GM21619 (cell line): ENCODE data around the gene CCDC102A.
"Not testable (repeated sequence)": the region's sequence is repeated elsewhere in the genome, so short reads cannot be mapped to it uniquely, and the experiment has no call there.

Experiments used
- ATAC-seq: cut with Tn5 transposase; IDR thresholded peaks from one replicate; pipeline ENCODE4 v1.9.1; 2021; ENCODE audit not compliant: unreplicated experiment

CCDC102A gene

DNA sequence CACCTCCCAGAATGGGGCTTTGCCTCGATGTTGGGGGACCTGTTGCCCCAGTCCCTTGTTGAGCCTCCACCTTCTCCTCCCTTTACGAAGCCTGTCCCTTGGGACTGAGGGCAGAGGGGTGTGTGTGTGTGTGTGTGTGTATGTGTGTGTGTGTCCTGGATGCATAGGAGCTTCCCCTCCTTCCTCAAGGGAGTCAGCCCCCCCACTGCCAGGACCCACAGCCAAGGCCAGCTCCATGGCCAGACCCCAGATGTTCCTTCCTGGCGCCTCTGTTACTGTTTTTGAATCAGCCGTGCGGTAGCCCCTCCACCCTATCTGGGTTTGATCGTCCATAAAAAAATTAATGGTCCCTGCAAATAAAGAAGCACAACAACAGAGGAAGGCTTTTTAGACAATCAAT, 32.4 kb downstream of the CCDC102A start:
- no peak for ATAC-seq

- no peak for ATAC-seq
Measured at GRCh38 chr16:57503366-57503765, 33.0 kb downstream of the CCDC102A start.

- ATAC-seq: no peak
Measured at GRCh38 chr16:57502048-57502775, 34.2 kb downstream of the CCDC102A start.

- no peak for ATAC-seq
Measured at GRCh38 chr16:57501492-57501891, 34.9 kb downstream of the CCDC102A start.

- no peak for ATAC-seq
Measured at GRCh38 chr16:57500578-57501111, 35.7 kb downstream of the CCDC102A start.

DNA sequence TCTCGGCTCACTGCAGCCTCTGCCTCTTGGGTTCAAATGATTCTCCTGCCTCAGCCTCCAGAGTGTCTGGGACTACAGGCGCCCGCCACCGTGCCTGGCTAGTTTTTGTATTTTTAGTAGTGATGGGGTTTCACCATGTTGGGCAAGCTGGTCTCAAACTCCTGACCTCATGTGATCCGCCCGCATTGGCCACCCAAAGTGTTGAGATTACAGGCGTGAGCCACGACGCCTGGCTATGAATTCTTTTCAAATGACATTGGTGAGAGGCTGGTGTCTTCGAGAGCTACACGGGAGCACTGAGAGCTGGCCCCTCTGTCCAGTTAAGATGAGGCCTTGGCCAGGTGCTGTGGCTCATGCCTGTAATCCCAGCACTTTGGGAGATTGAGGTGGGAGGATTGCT, 36.4 kb downstream of the CCDC102A start:
- not testable (repeated sequence) for ATAC-seq

DNA sequence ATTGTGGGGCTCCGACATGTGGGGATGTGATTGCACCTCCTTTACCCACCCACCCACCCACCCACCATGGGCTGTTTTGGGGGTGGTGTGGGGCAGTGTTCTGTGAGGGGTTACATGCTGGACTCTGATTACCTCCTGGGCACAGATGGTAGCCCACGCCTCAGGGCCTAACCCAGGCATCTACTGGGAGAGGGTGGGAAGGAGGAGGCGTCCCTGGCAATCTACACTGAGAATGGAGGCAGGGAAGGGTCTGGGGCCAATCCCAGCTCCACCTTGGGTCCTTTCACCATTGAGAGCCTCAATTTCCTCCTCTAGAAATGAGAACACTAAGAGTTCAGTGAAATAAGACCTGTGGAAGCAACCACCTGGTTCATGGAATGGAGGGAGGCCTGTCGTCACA, 38.3 kb downstream of the CCDC102A start:
- no peak for ATAC-seq

DNA sequence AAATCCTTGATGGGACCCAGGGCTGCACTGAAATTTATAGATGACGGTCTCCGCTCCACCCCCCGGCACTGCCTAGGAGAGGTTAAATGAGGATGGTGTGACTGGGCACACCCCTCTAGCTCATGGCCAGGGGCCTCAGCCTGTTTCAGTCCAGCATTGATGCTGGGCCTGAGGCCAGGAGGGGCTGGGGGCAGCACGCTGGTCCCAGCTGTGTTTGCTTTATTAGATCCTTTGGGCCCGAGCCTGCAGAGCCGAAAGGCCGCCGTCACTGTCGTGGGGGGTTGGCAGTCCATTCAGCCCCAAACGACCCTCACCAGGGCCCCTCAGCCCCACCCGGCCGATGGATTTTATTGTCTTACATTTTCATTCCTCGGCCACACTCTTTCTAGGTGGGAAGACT, 39.2 kb downstream of the CCDC102A start:
- no peak for ATAC-seq

- no peak for ATAC-seq
Measured at GRCh38 chr16:57493767-57494166, 42.6 kb downstream of the CCDC102A start.

GRCh38 chr16:57489229-57489628, 47.1 kb downstream of the CCDC102A start:
- no peak for ATAC-seq

DNA sequence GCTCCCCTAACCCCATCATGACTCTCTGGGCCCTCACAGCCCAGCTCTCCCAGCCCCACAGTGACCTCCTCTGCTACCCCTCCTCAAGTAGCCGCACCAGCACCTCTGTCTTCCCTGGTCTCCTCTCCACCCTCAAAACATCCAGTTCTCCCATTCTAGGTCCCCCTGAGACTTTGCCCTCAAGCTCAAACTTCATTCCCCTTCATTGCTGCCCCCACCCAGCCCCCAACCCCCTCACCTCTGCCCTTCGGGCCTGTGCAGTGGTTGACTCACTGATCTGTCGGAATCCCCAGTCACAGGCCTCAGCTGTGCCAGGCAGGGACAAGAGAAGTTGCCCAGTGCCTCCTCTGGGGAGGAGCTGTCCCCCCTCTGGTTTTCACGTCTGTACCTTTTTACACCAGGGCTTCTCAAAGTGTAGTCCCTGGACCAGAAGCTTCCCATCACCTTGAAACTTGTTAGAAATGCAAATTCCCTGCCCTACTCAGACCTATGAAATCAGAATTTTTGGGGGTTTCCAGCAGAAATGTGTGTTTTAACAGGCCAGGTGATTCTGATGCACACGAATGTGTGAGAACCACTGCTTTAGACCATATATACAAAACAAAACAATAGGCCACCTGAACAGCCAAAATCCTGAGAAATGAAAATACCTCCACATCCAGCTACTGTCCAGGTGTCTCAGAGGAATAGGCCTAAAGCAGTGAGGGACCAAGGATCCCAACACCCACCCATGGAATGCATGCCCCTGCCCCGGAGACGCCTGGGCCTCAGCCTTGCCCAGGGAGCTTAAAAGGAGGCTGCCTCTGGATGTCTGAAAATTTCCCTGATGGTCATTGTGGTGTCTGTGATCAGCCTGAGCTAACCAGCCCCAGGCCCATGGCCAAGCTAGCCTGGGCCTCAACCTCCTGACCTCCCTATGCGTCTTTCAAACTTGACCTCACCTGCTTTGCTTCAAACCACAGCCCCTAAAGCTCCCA, 49.2 kb downstream of the CCDC102A start:
- no peak for ATAC-seq

GRCh38 chr16:57485916-57486857, 50.2 kb downstream of the CCDC102A start, which contains the start of gene DOK4:
DOK4 (minus strand) TSS chr16:57486493; CDS start chr16:57479507, 6,986 bp downstream.
- peak; percentile 77 for ATAC-seq

DNA sequence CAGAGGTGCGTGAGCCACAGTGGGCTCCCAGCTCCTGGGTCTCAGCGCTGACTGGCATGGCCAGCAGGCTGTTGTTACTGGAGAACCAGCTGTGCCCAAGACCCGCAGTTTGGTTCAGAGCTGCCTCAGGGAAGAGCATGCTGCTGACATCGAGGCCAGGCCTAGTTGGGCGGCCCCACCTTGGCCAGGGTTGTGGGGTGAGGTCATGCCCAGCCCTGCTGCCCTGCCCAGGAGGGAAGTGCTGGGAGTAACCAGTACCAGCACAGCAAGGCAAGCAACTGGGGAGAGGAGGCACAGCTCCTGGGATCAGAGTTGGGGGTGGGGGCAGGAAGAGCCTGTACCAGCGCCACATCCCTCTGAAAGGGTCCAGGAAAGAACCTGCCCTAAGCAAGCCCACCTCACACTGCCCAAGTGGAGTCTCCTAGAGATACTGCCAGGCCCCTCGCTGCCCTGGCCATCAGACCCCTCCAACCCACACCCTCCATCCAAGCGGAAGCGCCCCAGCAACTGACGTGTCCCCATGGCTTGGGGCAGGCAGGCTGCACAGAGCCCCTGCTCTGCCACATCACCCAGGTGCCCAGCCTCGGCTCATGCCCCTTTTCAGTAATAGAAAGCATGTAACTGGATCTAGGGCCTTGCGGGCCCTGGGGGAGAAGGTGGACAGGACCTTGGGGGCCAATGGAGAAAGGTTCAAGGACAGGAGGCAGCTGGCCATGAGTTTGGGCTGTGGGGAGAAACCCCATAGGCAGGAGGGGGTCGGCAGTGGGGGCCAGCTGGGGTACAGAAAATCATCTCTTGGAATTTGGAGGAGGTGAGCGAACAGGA, 51.1 kb downstream of the CCDC102A start:
- no peak for ATAC-seq

GRCh38 chr16:57484515-57485005, 51.8 kb downstream of the CCDC102A start:
- ATAC-seq: no peak

GRCh38 chr16:57483725-57484514, 52.5 kb downstream of the CCDC102A start:
- no peak for ATAC-seq

- no peak for ATAC-seq
Measured at GRCh38 chr16:57482845-57483545, 53.4 kb downstream of the CCDC102A start.

GRCh38 chr16:57481421-57481820, 55.0 kb downstream of the CCDC102A start:
- no peak for ATAC-seq

DNA sequence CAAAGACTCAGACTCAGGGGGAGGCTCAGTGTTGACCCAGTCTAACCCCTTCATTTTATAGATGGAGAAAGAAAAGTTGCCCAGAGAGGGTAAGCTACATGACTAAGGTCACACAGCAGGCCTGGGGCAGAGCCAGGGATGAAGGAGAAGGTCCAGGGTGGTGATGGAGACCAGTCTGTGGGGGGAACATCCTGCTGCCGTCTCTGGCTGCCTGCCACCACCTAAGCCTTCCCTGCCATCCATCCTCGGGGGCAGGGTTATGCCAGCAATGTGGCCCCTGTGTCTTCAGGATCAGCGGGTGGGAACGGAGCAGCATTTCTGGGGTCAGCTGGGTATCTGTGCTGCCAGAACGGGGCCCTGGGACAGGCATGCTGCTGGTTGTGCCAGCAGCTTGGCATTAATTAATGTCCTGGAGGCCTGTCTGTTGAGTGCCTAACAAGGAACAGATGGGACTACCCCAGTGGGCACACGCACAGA, 55.6 kb downstream of the CCDC102A start:
- no peak for ATAC-seq
